Keratinocyte (primary cell): ENCODE data around the gene CMIP.

Experiments used
- CTCF ChIP-seq, 3 experiments: IDR thresholded peaks in 1 of 3; conservative IDR thresholded peaks in 1 of 3; optimal IDR thresholded peaks in 1 of 3; 2 replicates in 2 of 3; 3 replicates in 1 of 3; pipeline versions ENCODE3 to v1.5.1; 2011; ENCODE audit warnings: low read length in 3 of 3, mild to moderate bottlenecking in 3 of 3, moderate library complexity in 2 of 3, control low read depth in 1 of 3, inconsistent platforms in 1 of 3; ENCODE audit not compliant: insufficient read depth in 2 of 3; ENCODE audit errors: extremely low read depth in 1 of 3
- EZH2 ChIP-seq: IDR thresholded peaks from one replicate; pipeline ENCODE4 v1.6.1; 2012; ENCODE audit warnings: inconsistent platforms, mild to moderate bottlenecking, low read length, moderate library complexity

- TF ChIP-seq CTCF (optimal IDR thresholded peaks at IDR 0.05 in 1 of 3, IDR thresholded peaks at IDR 0.05 in 1 of 3, conservative IDR thresholded peaks at IDR 0.05 in 1 of 3; ENCODE audit: extremely low read depth in 1 of 3, insufficient read depth in 2 of 3, low read length in 3 of 3) (no peak), EZH2 (no peak)
Measured at GRCh38 chr16:81548876-81549546, 104.4 kb downstream of the CMIP start.
